HCT116 (cell line): Measurements from ENCODE around the gene PTGDS. TPM values are rescaled to one million over a fixed set of nuclear protein-coding genes. Genes with fewer than 3 reads are reported as not detected.

Source experiments
- ATAC-seq: fragments of 200-7000 bp; cut with Tn5 transposase; 2 replicates; pipeline ENCODE4 v1.9.1; 2020; ENCODE audit warnings: mild to moderate bottlenecking, moderate library complexity
- BruUV-seq: library from RNA; stranded (reverse); fragments of 400-500 nt; replicated peaks from 2 replicates; lab custom pipeline; 2021; lab: Mats Ljungman, UMichigan
- CTCF ChIA-PET: fragments of 300-600 bp; sonication (Branson Sonifier 250); formaldehyde crosslinking; loops from one replicate; lab custom pipeline; 2021; ENCODE audit warnings: antibody characterized with exemption; lab: Charles Lee
- POLR2A ChIA-PET: fragments of 300-600, 350-600 bp; sonication (Branson Sonifier 250); formaldehyde crosslinking; loops from one replicate; lab custom pipeline; 2021; ENCODE audit warnings: antibody characterized with exemption; lab: Charles Lee
- RAD21 ChIA-PET, 2 experiments: fragments of 300-600 bp; sonication (Branson Sonifier 250); formaldehyde crosslinking; loops; one replicate each; lab custom pipeline; 2023; ENCODE audit warnings: low total read pairs in 2 of 2; ENCODE audit not compliant: uncharacterized antibody in 2 of 2, unreplicated experiment in 2 of 2, low non-redundant PET in 1 of 2; lab: Charles Lee
- DNase-seq: peaks from one replicate; pipeline ENCODE4 v3.0.0-alpha.2; 2010; ENCODE audit warnings: low read depth, low spot score
- H2AFZ ChIP-seq: fragments of 200-600 bp; shearing (Covaris generic), sonication (generic); 2 replicates; pipeline ENCODE4 v1.6.1; 2017; ENCODE audit warnings: low read depth, mixed run types, mixed read lengths, antibody characterized with exemption, low read length; ENCODE audit not compliant: poor library complexity, severe bottlenecking
- H3K27ac ChIP-seq: 2 replicates; pipeline ENCODE4 v1.5.1; 2012; ENCODE audit warnings: low read depth, low read length
- H3K27me3 ChIP-seq: fragments of 200-600 bp; sonication (generic); 2 replicates; pipeline ENCODE4 v1.6.1; 2016; ENCODE audit warnings: mixed run types, low read length, mixed read lengths; ENCODE audit not compliant: insufficient read depth
- H3K36me3 ChIP-seq, 2 experiments: fragments of 200-500 bp in 1 of 2; fragments of 200-600 bp in 1 of 2; sonication (Bioruptor generic) in 1 of 2; sonication (generic) in 1 of 2; 2 replicates each; pipeline versions ENCODE4 v1.5.1 to v1.6.1; 2014 to 2016; ENCODE audit warnings: low read length in 2 of 2, inconsistent platforms in 1 of 2, mixed read lengths in 1 of 2, mixed run types in 1 of 2; ENCODE audit not compliant: insufficient read depth in 2 of 2, control insufficient read depth in 1 of 2
- H3K4me1 ChIP-seq, 2 experiments: fragments of 200-600 bp in 1 of 2; sonication (generic) in 1 of 2; 2 replicates each; pipeline versions ENCODE4 v1.5.1 to v1.6.1; 2012 to 2017; ENCODE audit warnings: low read length in 2 of 2, inconsistent platforms in 1 of 2, mild to moderate bottlenecking in 1 of 2, mixed read lengths in 1 of 2, mixed run types in 1 of 2, moderate library complexity in 1 of 2; ENCODE audit not compliant: insufficient read depth in 2 of 2, control insufficient read depth in 1 of 2
- H3K4me2 ChIP-seq: fragments of 200-600 bp; sonication (generic); 2 replicates; pipeline ENCODE4 v1.6.1; 2017; ENCODE audit warnings: mixed run types, low read length, mixed read lengths
- H3K4me3 ChIP-seq, 2 experiments: fragments of 200-600 bp in 1 of 2; sonication (generic) in 1 of 2; replicated peaks in 1 of 2; 2 replicates each; pipeline ENCODE4 v1.5.1; 2011 to 2016; ENCODE audit warnings: low read length in 2 of 2, control low read depth in 1 of 2, low read depth in 1 of 2, mild to moderate bottlenecking in 1 of 2, mixed read lengths in 1 of 2, mixed run types in 1 of 2
- H3K79me2 ChIP-seq: fragments of 200-600 bp; sonication (generic); 2 replicates; pipeline ENCODE4 v1.6.1; 2017; ENCODE audit warnings: mild to moderate bottlenecking, mixed run types, low read length, moderate library complexity, mixed read lengths; ENCODE audit not compliant: insufficient read depth
- H3K9ac ChIP-seq: fragments of 200-600 bp; sonication (generic); 2 replicates; pipeline ENCODE4 v1.6.1; 2016; ENCODE audit warnings: low read length, mixed read lengths
- H3K9me2 ChIP-seq: fragments of 200-600 bp; sonication (generic), shearing (Covaris generic); 2 replicates; pipeline ENCODE4 v1.6.1; 2017; ENCODE audit warnings: mixed run types, mild to moderate bottlenecking, moderate library complexity; ENCODE audit not compliant: insufficient read depth
- H3K9me3 ChIP-seq, 2 experiments: fragments of 200-500 bp in 1 of 2; fragments of 200-600 bp in 1 of 2; sonication (Bioruptor generic) in 1 of 2; sonication (generic) in 1 of 2; 2 replicates each; pipeline ENCODE4 v1.6.1; 2014 to 2017; ENCODE audit warnings: low read length in 2 of 2, mixed read lengths in 2 of 2, inconsistent platforms in 1 of 2, low read depth in 1 of 2, mild to moderate bottlenecking in 1 of 2, mixed run types in 1 of 2, moderate library complexity in 1 of 2; ENCODE audit not compliant: control insufficient read depth in 1 of 2, insufficient read depth in 1 of 2
- H4K20me1 ChIP-seq: fragments of 200-600 bp; sonication (generic), shearing (Covaris generic); 2 replicates; pipeline ENCODE4 v1.6.1; 2017; ENCODE audit warnings: mixed run types, mild to moderate bottlenecking, moderate library complexity; ENCODE audit not compliant: insufficient read depth
- CTCF ChIP-seq, 3 experiments: fragments of 200-600 bp in 1 of 3; sonication (generic) in 1 of 3; IDR thresholded peaks in 2 of 3; conservative IDR thresholded peaks in 1 of 3; 2 replicates each; pipeline ENCODE4 v1.5.1; 2012 to 2017; ENCODE audit warnings: low read depth in 2 of 3, low read length in 2 of 3, antibody characterized with exemption in 1 of 3, borderline replicate concordance in 1 of 3, control low read depth in 1 of 3, mild to moderate bottlenecking in 1 of 3, mixed read lengths in 1 of 3, mixed run types in 1 of 3, moderate library complexity in 1 of 3; ENCODE audit not compliant: insufficient read depth in 1 of 3
- ELF1 ChIP-seq: IDR thresholded peaks from 2 replicates; pipeline ENCODE4 v1.6.1; 2012; ENCODE audit warnings: low read depth, borderline replicate concordance
- EZH2phosphoT487 ChIP-seq: fragments of 200-600 bp; IDR thresholded peaks from 2 replicates; pipeline ENCODE4 v1.6.1; 2018; ENCODE audit warnings: antibody characterized with exemption, borderline replicate concordance
- FOSL1 ChIP-seq: IDR thresholded peaks from 2 replicates; pipeline ENCODE4 v1.6.1; 2012; ENCODE audit warnings: low read depth
- ZNF274 ChIP-seq: fragments of 200-500 bp; sonication (Bioruptor generic); IDR thresholded peaks from 2 replicates; pipeline ENCODE4 v1.6.1; 2014; ENCODE audit warnings: mild to moderate bottlenecking, low read depth, low read length, inconsistent platforms
- intact Hi-C: fragments of 100-400 bp; cut with micrococcal nuclease; formaldehyde crosslinking; loops from 2 replicates; pipeline ENCODE4 v1.10.0; 2022
- total RNA-seq: library from RNA; stranded (reverse); gene quantifications from one replicate; pipeline ENCODE4 v1.2.1, GENCODE V29; 2021; ENCODE audit not compliant: unreplicated experiment
- TF ChIP-seq, protein P1 (sequence below): IDR thresholded peaks from 2 replicates; pipeline ENCODE4 v1.6.1; 2011; ENCODE audit warnings: mild to moderate bottlenecking, low read length, moderate library complexity; ENCODE audit not compliant: insufficient replicate concordance; ENCODE audit errors: extremely low read depth
- TF ChIP-seq, protein P2 (sequence below): IDR thresholded peaks from 2 replicates; pipeline ENCODE4 v1.6.1; 2012; ENCODE audit warnings: low read depth

The PTGDS gene
- total RNA-seq, 1 experiment from 2014 or later: 3.1 TPM

DNA sequence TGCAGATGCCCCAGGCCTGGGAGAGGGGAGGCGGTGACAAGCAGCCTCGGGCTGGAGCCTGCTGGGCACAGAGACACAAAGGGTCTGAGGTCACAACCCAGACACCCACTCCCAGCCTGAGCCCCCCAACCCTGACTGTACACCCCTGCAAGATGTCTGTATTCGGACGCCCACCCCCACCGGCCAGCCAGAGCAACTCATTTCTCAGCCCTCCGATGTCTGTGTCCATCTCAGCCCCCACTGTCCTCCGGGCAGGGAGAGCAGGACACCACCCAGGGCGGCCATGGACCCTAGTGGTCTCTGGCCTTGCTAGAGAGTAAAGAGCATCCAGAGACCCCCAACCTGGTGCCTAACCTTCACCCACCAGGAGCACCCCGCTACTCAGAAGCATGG, 21.4 kb upstream of the PTGDS start:
- intact Hi-C loops: no loop called here
- RAD21 ChIA-PET: no interaction called here
- Histone ChIP-seq H3K9ac (no peak overlapping the region), H2AFZ (no peak overlapping the region), H3K79me2 (no peaks in the 10 kb centered on the region), H3K36me3 (no peaks in the 10 kb centered on the region), H3K27me3 (no peaks in the 10 kb centered on the region), H3K9me3 (no peaks in the 10 kb centered on the region), H3K27ac (no peak overlapping the region), H3K4me2 (no peak overlapping the region), H4K20me1 (no peaks in the 10 kb centered on the region), H3K4me1 (peaks cover 2 to 5% of the 10 kb centered on the region in 2 experiments; a peak in 3 of 4 replicates), H3K4me3 (no peak overlapping the region), H3K9me2 (no peaks in the 10 kb centered on the region)
- POLR2A ChIA-PET: no interaction called here
- no peak for ATAC-seq
- BruUV-seq: no TSS peak
- CTCF ChIA-PET: no interaction called here
- DNase-seq: no peak
- TF ChIP-seq CTCF (IDR thresholded peaks at IDR 0.05 in 2 of 3, conservative IDR thresholded peaks at IDR 0.05 in 1 of 3; ENCODE audit: borderline replicate concordance in 1 of 3, insufficient read depth in 1 of 3, low read depth in 2 of 3, low read length in 2 of 3): no peak
- TF ChIP-seq, protein P1, sequence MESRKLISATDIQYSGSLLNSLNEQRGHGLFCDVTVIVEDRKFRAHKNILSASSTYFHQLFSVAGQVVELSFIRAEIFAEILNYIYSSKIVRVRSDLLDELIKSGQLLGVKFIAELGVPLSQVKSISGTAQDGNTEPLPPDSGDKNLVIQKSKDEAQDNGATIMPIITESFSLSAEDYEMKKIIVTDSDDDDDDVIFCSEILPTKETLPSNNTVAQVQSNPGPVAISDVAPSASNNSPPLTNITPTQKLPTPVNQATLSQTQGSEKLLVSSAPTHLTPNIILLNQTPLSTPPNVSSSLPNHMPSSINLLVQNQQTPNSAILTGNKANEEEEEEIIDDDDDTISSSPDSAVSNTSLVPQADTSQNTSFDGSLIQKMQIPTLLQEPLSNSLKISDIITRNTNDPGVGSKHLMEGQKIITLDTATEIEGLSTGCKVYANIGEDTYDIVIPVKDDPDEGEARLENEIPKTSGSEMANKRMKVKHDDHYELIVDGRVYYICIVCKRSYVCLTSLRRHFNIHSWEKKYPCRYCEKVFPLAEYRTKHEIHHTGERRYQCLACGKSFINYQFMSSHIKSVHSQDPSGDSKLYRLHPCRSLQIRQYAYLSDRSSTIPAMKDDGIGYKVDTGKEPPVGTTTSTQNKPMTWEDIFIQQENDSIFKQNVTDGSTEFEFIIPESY: no peak
- no peak for TF ChIP-seq EZH2phosphoT487
- TF ChIP-seq, protein P2, sequence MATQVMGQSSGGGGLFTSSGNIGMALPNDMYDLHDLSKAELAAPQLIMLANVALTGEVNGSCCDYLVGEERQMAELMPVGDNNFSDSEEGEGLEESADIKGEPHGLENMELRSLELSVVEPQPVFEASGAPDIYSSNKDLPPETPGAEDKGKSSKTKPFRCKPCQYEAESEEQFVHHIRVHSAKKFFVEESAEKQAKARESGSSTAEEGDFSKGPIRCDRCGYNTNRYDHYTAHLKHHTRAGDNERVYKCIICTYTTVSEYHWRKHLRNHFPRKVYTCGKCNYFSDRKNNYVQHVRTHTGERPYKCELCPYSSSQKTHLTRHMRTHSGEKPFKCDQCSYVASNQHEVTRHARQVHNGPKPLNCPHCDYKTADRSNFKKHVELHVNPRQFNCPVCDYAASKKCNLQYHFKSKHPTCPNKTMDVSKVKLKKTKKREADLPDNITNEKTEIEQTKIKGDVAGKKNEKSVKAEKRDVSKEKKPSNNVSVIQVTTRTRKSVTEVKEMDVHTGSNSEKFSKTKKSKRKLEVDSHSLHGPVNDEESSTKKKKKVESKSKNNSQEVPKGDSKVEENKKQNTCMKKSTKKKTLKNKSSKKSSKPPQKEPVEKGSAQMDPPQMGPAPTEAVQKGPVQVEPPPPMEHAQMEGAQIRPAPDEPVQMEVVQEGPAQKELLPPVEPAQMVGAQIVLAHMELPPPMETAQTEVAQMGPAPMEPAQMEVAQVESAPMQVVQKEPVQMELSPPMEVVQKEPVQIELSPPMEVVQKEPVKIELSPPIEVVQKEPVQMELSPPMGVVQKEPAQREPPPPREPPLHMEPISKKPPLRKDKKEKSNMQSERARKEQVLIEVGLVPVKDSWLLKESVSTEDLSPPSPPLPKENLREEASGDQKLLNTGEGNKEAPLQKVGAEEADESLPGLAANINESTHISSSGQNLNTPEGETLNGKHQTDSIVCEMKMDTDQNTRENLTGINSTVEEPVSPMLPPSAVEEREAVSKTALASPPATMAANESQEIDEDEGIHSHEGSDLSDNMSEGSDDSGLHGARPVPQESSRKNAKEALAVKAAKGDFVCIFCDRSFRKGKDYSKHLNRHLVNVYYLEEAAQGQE: no peak
- no peak for TF ChIP-seq FOSL1
- TF ChIP-seq ZNF274: no peak
- no peak for TF ChIP-seq ELF1
